HCT116 (cell line): ENCODE measurements around the gene NUDT4B. TPM values are rescaled to one million over a fixed set of nuclear protein-coding genes. Genes with fewer than 3 reads are reported as not detected.

ENCODE experiments used
- total RNA-seq: library from RNA; stranded (reverse); gene quantifications from one replicate; pipeline ENCODE4 v1.2.1, GENCODE V29; 2021; ENCODE audit not compliant: unreplicated experiment

Gene NUDT4B
- total RNA-seq, 1 experiment from 2014 or later = 0.74 TPM

Other genes starting within 250 kb of the NUDT4B start
- gene NBPF14, start 152.8 kb upstream of the NUDT4B start, total RNA-seq = 14.0 TPM
- 16.3 TPM for gene PDE4DIP, start 95.7 kb downstream of the NUDT4B start, total RNA-seq